ENCODE data around the gene C20orf202.

The C20orf202 gene

GRCh38 chr20:1163105-1163504 lies 40.1 kb upstream of the C20orf202 start:
- Histone ChIP-seq H3K4me2 (ENCODE audit: low read length) (no peak overlapping the region), H2BK5ac (ENCODE audit: low read length) (no peak overlapping the region), H3K23ac (ENCODE audit: low read length) (no peak overlapping the region), H3K56ac (ENCODE audit: low read length) (no peak overlapping the region), H3K4ac (ENCODE audit: low read depth, low read length) (no peak overlapping the region), H3K36me3 (ENCODE audit: control insufficient read depth, insufficient read depth, low read length) (peaks cover 9% of the 10 kb centered on the region), H4K8ac (ENCODE audit: low read depth, low read length) (no peak overlapping the region), H2AK5ac (ENCODE audit: low read length) (no peak overlapping the region), H3K27me3 (ENCODE audit: insufficient read depth, low read length, poor library complexity) (no peaks in the 10 kb centered on the region), H3K18ac (ENCODE audit: low read length) (no peak overlapping the region), H4K5ac (ENCODE audit: low read length) (no peak overlapping the region), H3K4me3 (ENCODE audit: low read length) (no peak overlapping the region), H3K4me1 (ENCODE audit: control insufficient read depth, low read depth, low read length) (no peaks in the 10 kb centered on the region), H3K9ac (ENCODE audit: low read length) (no peak overlapping the region), H3K79me1 (ENCODE audit: low read length) (no peaks in the 10 kb centered on the region), H3K79me2 (ENCODE audit: control insufficient read depth, insufficient read depth, low read length) (no peaks in the 10 kb centered on the region), H2BK120ac (ENCODE audit: low read depth, low read length) (no peak overlapping the region), H3K27ac (ENCODE audit: low read depth, low read length) (no peak overlapping the region), H2BK15ac (replicated peaks; ENCODE audit: low read depth) (no peak overlapping the region)
- WGBS (ENCODE audit: extremely low coverage, insufficient coverage, low lambda C conversion rate), result no CpG with 5 or more reads among the region's 6 CpGs
- DNase-seq, result no peak

- H3K4me3 ChIP-seq (ENCODE audit: low read length), result no peak overlapping the region
- no peak overlapping the region for H2BK120ac ChIP-seq (ENCODE audit: low read depth, low read length)
- no peaks in the 10 kb centered on the region for H3K4me1 ChIP-seq (ENCODE audit: control insufficient read depth, low read depth, low read length)
- no peaks in the 10 kb centered on the region for H3K79me2 ChIP-seq (ENCODE audit: control insufficient read depth, insufficient read depth, low read length)
- no peak overlapping the region for H4K8ac ChIP-seq (ENCODE audit: low read depth, low read length)
- no peak overlapping the region for H2AK5ac ChIP-seq (ENCODE audit: low read length)
- no peak overlapping the region for H3K23ac ChIP-seq (ENCODE audit: low read length)
- no CpG with 5 or more reads among the region's 2 CpGs for WGBS (ENCODE audit: extremely low coverage, insufficient coverage, low lambda C conversion rate)
- no peak overlapping the region for H3K4me2 ChIP-seq (ENCODE audit: low read length)
- H3K27me3 ChIP-seq (ENCODE audit: insufficient read depth, low read length, poor library complexity), result no peaks in the 10 kb centered on the region
- peaks cover 12% of the 10 kb centered on the region for H3K36me3 ChIP-seq (ENCODE audit: control insufficient read depth, insufficient read depth, low read length)
- H2BK15ac ChIP-seq (replicated peaks; ENCODE audit: low read depth), result no peak overlapping the region
- H3K79me1 ChIP-seq (ENCODE audit: low read length), result no peaks in the 10 kb centered on the region
- H3K9ac ChIP-seq (ENCODE audit: low read length), result no peak overlapping the region
- H3K56ac ChIP-seq (ENCODE audit: low read length), result no peak overlapping the region
- H3K18ac ChIP-seq (ENCODE audit: low read length), result no peak overlapping the region
- no peak overlapping the region for H3K4ac ChIP-seq (ENCODE audit: low read depth, low read length)
- no peak overlapping the region for H2BK5ac ChIP-seq (ENCODE audit: low read length)
- no peak overlapping the region for H3K27ac ChIP-seq (ENCODE audit: low read depth, low read length)
- no peak overlapping the region for H4K5ac ChIP-seq (ENCODE audit: low read length)
- DNase-seq, result no peak
Observed at GRCh38 chr20:1163653-1164052, 39.6 kb upstream of the C20orf202 start.

GRCh38 chr20:1164871-1165270 lies 38.4 kb upstream of the C20orf202 start:
- no peaks in the 10 kb centered on the region for H3K4me1 ChIP-seq (ENCODE audit: control insufficient read depth, low read depth, low read length)
- DNase-seq, result no peak
- no peak overlapping the region for H3K4ac ChIP-seq (ENCODE audit: low read depth, low read length)
- no peak overlapping the region for H3K18ac ChIP-seq (ENCODE audit: low read length)
- H3K4me3 ChIP-seq (ENCODE audit: low read length), result no peak overlapping the region
- H2BK120ac ChIP-seq (ENCODE audit: low read depth, low read length), result no peak overlapping the region
- H2AK5ac ChIP-seq (ENCODE audit: low read length), result no peak overlapping the region
- no peak overlapping the region for H2BK5ac ChIP-seq (ENCODE audit: low read length)
- H3K27me3 ChIP-seq (ENCODE audit: insufficient read depth, low read length, poor library complexity), result no peaks in the 10 kb centered on the region
- H3K9ac ChIP-seq (ENCODE audit: low read length), result no peak overlapping the region
- no peak overlapping the region for H2BK15ac ChIP-seq (replicated peaks; ENCODE audit: low read depth)
- H4K5ac ChIP-seq (ENCODE audit: low read length), result no peak overlapping the region
- H3K4me2 ChIP-seq (ENCODE audit: low read length), result no peak overlapping the region
- H4K8ac ChIP-seq (ENCODE audit: low read depth, low read length), result no peak overlapping the region
- no peak overlapping the region for H3K23ac ChIP-seq (ENCODE audit: low read length)
- no peak overlapping the region for H3K56ac ChIP-seq (ENCODE audit: low read length)
- WGBS (ENCODE audit: extremely low coverage, insufficient coverage, low lambda C conversion rate), result no CpG with 5 or more reads among the region's 7 CpGs
- H3K79me1 ChIP-seq (ENCODE audit: low read length), result no peaks in the 10 kb centered on the region
- no peaks in the 10 kb centered on the region for H3K79me2 ChIP-seq (ENCODE audit: control insufficient read depth, insufficient read depth, low read length)
- no peak overlapping the region for H3K27ac ChIP-seq (ENCODE audit: low read depth, low read length)
- peaks cover 12% of the 10 kb centered on the region for H3K36me3 ChIP-seq (ENCODE audit: control insufficient read depth, insufficient read depth, low read length)

- DNase-seq, result no peak
- H3K4me3 ChIP-seq (ENCODE audit: low read length), result no peak overlapping the region
- H3K36me3 ChIP-seq (ENCODE audit: control insufficient read depth, insufficient read depth, low read length), result peaks cover 12% of the 10 kb centered on the region
- no peak overlapping the region for H2BK5ac ChIP-seq (ENCODE audit: low read length)
- WGBS (ENCODE audit: extremely low coverage, insufficient coverage, low lambda C conversion rate), result no CpG with 5 or more reads among the region's 1 CpG
- H4K8ac ChIP-seq (ENCODE audit: low read depth, low read length), result no peak overlapping the region
- no peak overlapping the region for H3K23ac ChIP-seq (ENCODE audit: low read length)
- H3K18ac ChIP-seq (ENCODE audit: low read length), result no peak overlapping the region
- H3K9ac ChIP-seq (ENCODE audit: low read length), result no peak overlapping the region
- H3K4me2 ChIP-seq (ENCODE audit: low read length), result no peak overlapping the region
- H3K4me1 ChIP-seq (ENCODE audit: control insufficient read depth, low read depth, low read length), result no peaks in the 10 kb centered on the region
- no peaks in the 10 kb centered on the region for H3K27me3 ChIP-seq (ENCODE audit: insufficient read depth, low read length, poor library complexity)
- H4K5ac ChIP-seq (ENCODE audit: low read length), result no peak overlapping the region
- H3K79me1 ChIP-seq (ENCODE audit: low read length), result no peaks in the 10 kb centered on the region
- H3K4ac ChIP-seq (ENCODE audit: low read depth, low read length), result no peak overlapping the region
- no peak overlapping the region for H3K56ac ChIP-seq (ENCODE audit: low read length)
- no peaks in the 10 kb centered on the region for H3K79me2 ChIP-seq (ENCODE audit: control insufficient read depth, insufficient read depth, low read length)
- H2AK5ac ChIP-seq (ENCODE audit: low read length), result no peak overlapping the region
- H2BK120ac ChIP-seq (ENCODE audit: low read depth, low read length), result no peak overlapping the region
- H2BK15ac ChIP-seq (replicated peaks; ENCODE audit: low read depth), result no peak overlapping the region
- no peak overlapping the region for H3K27ac ChIP-seq (ENCODE audit: low read depth, low read length)
Observed at GRCh38 chr20:1165521-1165920, 37.7 kb upstream of the C20orf202 start.

GRCh38 chr20:1165941-1166340 lies 37.3 kb upstream of the C20orf202 start:
- H4K8ac ChIP-seq (ENCODE audit: low read depth, low read length), result no peak overlapping the region
- no peak overlapping the region for H3K4me3 ChIP-seq (ENCODE audit: low read length)
- no peak overlapping the region for H4K5ac ChIP-seq (ENCODE audit: low read length)
- H3K56ac ChIP-seq (ENCODE audit: low read length), result no peak overlapping the region
- H2BK5ac ChIP-seq (ENCODE audit: low read length), result no peak overlapping the region
- H3K27me3 ChIP-seq (ENCODE audit: insufficient read depth, low read length, poor library complexity), result no peaks in the 10 kb centered on the region
- H3K23ac ChIP-seq (ENCODE audit: low read length), result no peak overlapping the region
- no peak for DNase-seq
- H3K4ac ChIP-seq (ENCODE audit: low read depth, low read length), result no peak overlapping the region
- H3K4me1 ChIP-seq (ENCODE audit: control insufficient read depth, low read depth, low read length), result no peaks in the 10 kb centered on the region
- H3K79me1 ChIP-seq (ENCODE audit: low read length), result no peaks in the 10 kb centered on the region
- no peak overlapping the region for H3K4me2 ChIP-seq (ENCODE audit: low read length)
- H3K9ac ChIP-seq (ENCODE audit: low read length), result no peak overlapping the region
- no peak overlapping the region for H3K18ac ChIP-seq (ENCODE audit: low read length)
- H3K27ac ChIP-seq (ENCODE audit: low read depth, low read length), result no peak overlapping the region
- no peak overlapping the region for H2BK15ac ChIP-seq (replicated peaks; ENCODE audit: low read depth)
- H3K36me3 ChIP-seq (ENCODE audit: control insufficient read depth, insufficient read depth, low read length), result peaks cover 11% of the 10 kb centered on the region
- no peak overlapping the region for H2AK5ac ChIP-seq (ENCODE audit: low read length)
- no CpG with 5 or more reads among the region's 9 CpGs for WGBS (ENCODE audit: extremely low coverage, insufficient coverage, low lambda C conversion rate)
- H3K79me2 ChIP-seq (ENCODE audit: control insufficient read depth, insufficient read depth, low read length), result no peaks in the 10 kb centered on the region
- H2BK120ac ChIP-seq (ENCODE audit: low read depth, low read length), result no peak overlapping the region

- no peak overlapping the region for H2BK120ac ChIP-seq (ENCODE audit: low read depth, low read length)
- H2BK5ac ChIP-seq (ENCODE audit: low read length), result no peak overlapping the region
- no peaks in the 10 kb centered on the region for H3K79me2 ChIP-seq (ENCODE audit: control insufficient read depth, insufficient read depth, low read length)
- H4K5ac ChIP-seq (ENCODE audit: low read length), result no peak overlapping the region
- H3K18ac ChIP-seq (ENCODE audit: low read length), result no peak overlapping the region
- no peak overlapping the region for H4K8ac ChIP-seq (ENCODE audit: low read depth, low read length)
- H3K27ac ChIP-seq (ENCODE audit: low read depth, low read length), result no peak overlapping the region
- no peak overlapping the region for H3K4ac ChIP-seq (ENCODE audit: low read depth, low read length)
- no peaks in the 10 kb centered on the region for H3K4me1 ChIP-seq (ENCODE audit: control insufficient read depth, low read depth, low read length)
- no peak overlapping the region for H3K9ac ChIP-seq (ENCODE audit: low read length)
- H3K4me3 ChIP-seq (ENCODE audit: low read length), result no peak overlapping the region
- no peak overlapping the region for H2BK15ac ChIP-seq (replicated peaks; ENCODE audit: low read depth)
- H3K36me3 ChIP-seq (ENCODE audit: control insufficient read depth, insufficient read depth, low read length), result peaks cover 9% of the 10 kb centered on the region
- no peaks in the 10 kb centered on the region for H3K79me1 ChIP-seq (ENCODE audit: low read length)
- no peak overlapping the region for H3K56ac ChIP-seq (ENCODE audit: low read length)
- no peak overlapping the region for H3K4me2 ChIP-seq (ENCODE audit: low read length)
- no peak overlapping the region for H3K23ac ChIP-seq (ENCODE audit: low read length)
- no peaks in the 10 kb centered on the region for H3K27me3 ChIP-seq (ENCODE audit: insufficient read depth, low read length, poor library complexity)
- no peak for DNase-seq
- WGBS (ENCODE audit: extremely low coverage, insufficient coverage, low lambda C conversion rate), result no CpG with 5 or more reads among the region's 1 CpG
- H2AK5ac ChIP-seq (ENCODE audit: low read length), result no peak overlapping the region
Observed at GRCh38 chr20:1166948-1167720, 36.1 kb upstream of the C20orf202 start.
